Activated CD4-positive, CD25-positive, alpha-beta regulatory T cell treated with anti-CD3 and anti-CD28 coated beads, Interleukin-2, amount 50 U/mL, for 24 hours (primary cell): ENCODE measurements around the gene FBXL3.
"Not testable (repeated sequence)": the region's sequence is repeated elsewhere in the genome, so short reads cannot be mapped to it uniquely, and the experiment has no call there.

Source experiments
- ATAC-seq, 2 donors: fragments of 150-1000 bp; cut with Tn5 transposase; one replicate each; pipeline ENCODE4 v1.10.0; 2021; ENCODE audit warnings: mild to moderate bottlenecking in 1 of 2, moderate library complexity in 1 of 2

The FBXL3 gene

DNA sequence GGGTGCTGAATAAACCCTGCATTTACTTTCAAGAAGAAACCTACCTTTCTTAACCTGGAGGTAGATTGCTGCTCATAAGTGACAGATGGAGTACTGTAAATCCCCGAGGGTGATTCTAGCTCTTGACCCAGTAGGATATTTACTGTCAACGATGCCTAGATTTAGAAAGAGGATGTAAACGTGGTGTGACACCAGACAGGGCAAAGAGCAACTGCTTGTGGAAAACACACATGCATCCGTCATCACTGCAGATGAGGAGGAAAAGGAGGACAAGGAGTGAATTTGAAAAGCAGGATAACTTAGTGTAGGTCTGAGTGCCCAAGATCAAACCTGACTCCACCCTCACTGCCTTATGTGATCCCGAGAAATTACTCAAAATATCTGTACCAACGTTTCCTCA lies 44.9 kb downstream of the FBXL3 start:
- ATAC-seq, result no peak

DNA sequence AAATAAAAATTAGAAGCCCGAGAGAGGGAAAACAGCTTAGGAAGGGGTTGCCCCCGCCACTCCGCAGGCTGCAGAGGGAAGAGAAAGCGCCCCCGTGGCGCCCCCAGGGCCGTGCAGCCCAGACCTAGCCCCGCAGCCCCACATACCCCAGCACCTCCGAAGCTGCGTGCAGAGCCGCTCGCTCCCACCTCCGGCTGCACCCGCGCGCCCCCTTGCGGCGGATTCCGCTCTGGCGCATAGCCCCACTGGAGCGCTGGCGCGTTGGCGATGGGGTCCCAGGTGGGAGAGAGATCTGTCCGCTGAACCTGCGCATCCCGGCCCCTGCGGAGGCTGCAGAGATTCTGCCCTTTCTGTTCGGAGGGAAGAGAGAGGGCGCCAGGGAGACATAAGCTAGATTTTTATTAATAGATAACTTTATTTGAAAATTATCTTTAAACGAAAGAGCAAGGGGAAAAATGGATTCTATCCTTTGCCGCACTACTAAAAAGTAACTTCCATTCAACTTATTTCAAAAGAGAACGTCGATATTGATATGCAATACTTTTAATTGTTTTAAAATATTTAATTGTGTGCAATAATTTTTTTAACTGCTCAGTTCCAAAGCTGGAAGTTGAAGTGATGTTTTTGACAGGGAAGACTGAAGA lies 46.8 kb downstream of the FBXL3 start:
- ATAC-seq, result peak; percentile 99 to 100

DNA sequence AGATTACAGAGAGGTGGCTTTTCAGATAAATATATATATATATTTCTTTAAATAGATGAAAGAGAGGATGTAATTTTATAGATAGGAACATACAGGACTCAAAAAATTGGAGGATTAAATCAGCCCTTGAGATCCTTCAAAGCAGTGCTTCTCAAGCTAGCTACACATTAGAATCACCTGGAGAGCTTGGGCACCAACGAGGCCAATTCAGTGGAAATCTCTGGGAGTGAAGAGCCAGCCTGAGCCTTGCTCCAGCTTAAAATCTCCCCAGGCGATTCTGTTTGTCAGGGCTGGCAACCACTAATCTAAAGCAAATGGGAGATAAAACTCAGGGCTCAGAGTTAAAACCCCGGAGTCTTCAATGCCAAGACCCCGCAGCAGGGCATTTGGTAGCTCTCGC lies 50.0 kb downstream of the FBXL3 start:
- no peak for ATAC-seq

DNA sequence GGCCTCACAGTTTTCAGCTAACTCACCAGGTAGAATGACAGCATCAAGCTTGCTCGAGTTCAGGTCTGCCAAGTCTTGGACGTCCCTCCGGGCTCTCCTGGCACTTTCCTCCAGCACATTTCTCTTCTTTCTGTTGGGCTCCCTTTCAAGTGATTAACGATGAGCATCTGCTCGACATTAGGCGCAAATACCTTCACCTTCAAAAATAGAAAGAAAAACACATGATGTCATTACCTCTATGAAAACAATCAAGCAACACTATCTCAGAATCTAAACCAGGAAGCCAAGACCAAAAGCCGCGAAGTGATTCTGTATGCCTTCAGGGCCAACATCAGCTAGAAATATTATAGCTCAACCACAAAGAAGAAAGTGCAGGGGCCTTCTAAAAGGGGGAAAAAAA lies 50.5 kb downstream of the FBXL3 start:
- no peak for ATAC-seq

DNA sequence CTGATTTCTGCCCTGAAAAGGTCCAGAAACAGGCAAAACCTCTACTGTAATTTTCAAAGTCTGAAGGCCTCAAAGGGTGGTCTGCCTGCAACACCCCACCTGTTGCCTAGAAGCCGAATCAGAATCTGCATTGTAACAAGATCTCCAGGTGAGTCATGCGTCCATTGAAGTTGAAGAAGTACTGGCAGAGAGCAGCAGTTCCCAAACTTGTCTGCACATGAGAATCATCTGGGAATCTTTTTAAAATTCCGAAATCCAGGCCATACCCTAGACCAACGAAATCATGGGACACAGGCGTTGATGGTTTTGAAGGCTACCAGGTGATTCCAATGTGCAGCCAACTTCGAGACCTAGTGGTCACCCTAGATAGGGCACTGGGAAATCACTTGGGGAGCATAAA lies 51.1 kb downstream of the FBXL3 start:
- ATAC-seq, result no peak

DNA sequence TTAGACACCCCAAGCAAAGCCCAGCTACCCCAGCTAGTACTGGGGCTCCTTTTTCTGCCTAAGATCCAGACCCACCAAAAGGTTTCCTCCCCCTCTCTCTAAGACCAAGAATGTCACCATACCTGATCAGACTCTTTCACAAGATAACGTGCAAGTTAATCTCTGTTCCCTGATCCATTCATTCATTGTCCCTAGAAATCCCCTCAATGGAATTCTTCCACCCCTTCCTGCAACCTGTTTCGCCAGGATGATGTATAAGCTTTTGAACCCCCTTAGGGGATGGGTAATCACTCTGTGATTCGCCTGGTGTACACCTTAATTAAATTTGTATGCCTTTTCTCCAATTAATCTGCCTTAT lies 52.4 kb downstream of the FBXL3 start:
- no peak for ATAC-seq

DNA sequence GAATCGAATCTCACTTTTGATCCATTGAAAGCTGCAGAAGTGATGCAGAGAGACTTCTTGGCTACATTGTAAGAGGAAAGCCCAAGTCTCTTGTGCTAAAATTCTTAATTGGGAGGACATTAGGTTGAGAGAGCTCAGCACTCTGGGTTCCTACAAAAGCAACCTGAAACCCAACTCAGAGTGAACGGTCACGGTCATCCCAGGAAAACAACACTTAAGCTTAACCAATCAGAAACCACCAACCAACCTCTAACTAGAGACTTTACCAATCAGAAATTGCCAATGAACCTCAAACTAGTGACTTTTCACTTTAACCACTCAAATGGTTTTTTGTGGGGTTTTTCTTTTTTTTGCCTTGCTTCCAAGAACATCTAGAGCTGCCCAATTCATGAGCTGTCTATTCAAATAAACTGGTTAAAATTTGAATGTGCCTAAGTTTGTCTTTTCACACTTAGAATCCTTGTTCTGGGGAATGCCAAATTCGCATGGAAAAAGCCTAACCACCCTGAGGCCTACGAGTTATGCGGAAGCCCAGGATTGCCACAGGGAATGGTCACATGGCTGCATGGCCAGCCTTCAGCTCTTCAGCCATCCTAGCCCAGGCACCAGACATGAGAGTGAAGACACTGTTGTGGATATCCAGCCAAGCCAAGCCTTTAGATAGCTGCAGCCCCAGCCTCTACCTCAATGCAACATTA lies 52.9 kb downstream of the FBXL3 start:
- no peak for ATAC-seq

DNA sequence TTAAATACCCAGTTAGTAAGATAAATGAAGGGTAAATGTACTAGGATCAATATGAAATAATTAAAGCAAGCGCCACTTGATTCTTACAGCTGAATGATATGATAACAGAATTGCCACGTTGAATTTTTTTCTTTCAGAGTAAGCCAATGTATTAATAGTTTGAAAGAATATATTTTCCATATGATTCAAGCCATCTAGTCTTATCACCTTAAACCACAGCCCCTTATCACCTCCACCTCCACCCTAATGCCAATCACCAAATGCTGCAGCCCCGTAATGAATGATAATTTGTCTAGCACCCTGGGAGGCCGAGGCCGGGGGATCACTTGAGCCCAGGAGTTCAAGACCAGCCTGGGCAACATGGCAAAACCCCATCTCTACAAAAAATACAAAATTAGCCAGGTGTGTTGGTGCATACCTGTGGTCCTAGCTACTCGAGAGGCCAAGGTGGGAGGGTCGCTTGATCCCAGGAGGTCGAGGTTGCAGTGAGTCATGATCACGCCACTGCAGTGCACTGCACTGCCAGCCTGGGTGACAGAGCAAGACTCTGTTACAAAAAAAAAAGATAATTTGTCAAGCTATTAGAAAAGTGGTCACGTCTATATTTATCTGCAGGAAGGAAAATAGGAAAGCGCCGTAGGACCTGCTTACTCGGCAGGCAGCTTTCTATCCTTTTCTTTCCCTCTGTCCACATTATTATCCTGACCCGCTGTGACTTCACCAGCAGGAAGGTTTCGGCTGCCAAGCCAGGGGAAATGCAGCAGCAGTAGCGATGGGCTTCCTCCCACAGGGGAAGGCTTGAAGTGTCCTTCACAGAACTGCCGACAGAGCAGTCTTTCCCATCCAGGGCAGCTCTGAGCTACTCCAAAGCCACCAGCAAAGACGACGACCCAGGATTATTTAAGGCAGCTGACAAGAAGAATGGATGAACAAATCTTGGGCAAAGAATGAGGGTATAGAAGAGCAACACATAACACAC lies 54.8 kb downstream of the FBXL3 start:
- no peak for ATAC-seq

DNA sequence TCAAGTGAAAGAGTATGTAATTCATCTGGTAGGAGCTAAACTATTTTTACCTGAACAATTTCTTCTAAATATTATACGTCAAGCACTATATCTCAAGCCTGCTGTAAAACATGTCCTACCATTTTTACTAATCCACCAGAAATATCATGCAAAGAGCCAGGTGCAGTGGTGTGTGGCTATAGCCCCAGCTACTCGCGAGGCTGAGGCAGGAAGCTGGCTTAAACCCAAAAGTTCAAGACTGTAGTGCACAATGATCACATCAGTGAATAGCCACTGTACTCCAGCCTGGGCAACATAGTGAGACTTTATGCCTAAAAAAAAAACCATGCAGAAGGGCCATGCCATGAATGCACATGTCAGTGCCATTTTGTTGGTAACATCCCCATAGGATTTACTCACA lies 55.7 kb downstream of the FBXL3 start:
- no peak for ATAC-seq

DNA sequence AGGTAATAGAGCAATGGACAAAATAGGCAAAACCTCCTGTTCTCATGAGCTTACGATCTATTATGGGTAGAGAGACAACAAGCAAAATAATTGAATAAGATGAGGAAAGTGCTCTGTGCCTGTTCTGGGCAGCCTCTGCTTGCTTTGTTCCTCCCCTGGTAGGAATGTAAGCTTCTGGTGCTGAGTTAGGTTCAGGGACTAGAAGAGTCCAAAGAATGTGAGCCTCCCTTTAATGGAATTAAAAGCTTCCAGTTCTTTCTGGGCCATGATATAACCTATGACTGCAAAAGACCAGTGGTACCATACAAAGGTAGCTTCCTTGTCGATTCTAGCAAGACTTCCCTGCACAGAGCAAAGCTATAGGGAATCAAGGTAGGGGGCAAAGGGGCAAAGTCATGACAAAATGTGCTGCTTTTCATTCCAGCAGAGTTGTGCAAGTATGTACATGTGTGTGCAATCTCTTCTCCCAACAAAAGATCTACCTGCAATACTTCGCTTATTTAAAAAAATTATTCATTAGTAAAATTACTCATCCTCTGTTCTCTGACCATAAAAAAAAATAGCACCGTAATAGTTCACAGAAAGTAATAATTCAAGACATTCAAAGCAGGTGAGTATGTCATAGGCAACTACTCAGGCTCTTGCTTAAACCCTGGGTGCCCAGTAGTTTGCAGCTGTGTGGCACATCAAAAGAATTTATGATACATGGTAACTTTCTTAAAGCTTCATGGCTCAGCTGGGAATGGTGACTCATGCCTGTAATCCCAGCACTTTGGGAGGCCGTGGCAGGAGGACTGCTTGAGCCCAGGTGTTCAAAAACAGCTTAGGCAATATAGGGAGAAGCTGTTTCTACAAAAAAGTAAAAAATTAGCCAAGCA lies 57.2 kb downstream of the FBXL3 start:
- ATAC-seq, result no peak

DNA sequence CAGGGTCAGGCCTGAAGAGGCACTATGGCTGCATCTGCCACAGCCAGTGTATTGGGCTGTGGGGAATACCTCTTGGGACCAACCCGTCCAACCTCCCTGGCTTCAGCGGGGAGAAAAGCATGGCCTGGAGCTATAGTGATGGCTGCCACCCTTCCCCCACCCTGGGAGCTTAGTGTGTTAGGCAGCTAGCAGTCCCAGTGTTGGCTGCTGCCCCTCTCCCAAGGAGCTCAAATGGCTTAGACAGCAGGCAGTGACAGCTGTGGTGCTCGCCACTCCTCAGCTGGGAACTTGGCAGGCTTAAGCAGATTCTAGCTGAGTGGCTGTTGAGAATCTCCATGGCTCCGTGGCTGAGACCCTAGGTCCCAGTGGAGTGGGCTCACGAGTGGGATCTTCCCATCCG lies 58.9 kb downstream of the FBXL3 start:
- ATAC-seq, result no peak

DNA sequence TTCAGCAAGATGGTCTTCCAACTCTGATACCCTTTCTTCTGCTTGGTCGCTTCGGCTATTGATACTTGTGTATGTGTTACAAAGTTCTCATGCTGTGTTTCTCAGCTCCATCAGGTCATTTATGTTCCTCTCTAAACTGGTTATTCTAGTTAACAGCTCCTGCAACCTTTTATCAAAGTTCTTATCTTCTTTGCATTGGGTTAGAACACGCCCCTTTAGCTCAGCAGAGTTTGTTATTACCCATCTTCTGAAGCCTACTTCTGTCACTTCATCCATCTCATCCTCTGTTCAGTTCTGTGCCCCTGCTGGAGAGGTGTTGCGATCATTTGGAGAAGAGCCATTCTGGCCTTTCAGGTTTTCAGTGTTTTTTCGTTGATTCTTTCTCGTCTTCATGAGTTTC lies 59.9 kb downstream of the FBXL3 start:
- no peak for ATAC-seq

DNA sequence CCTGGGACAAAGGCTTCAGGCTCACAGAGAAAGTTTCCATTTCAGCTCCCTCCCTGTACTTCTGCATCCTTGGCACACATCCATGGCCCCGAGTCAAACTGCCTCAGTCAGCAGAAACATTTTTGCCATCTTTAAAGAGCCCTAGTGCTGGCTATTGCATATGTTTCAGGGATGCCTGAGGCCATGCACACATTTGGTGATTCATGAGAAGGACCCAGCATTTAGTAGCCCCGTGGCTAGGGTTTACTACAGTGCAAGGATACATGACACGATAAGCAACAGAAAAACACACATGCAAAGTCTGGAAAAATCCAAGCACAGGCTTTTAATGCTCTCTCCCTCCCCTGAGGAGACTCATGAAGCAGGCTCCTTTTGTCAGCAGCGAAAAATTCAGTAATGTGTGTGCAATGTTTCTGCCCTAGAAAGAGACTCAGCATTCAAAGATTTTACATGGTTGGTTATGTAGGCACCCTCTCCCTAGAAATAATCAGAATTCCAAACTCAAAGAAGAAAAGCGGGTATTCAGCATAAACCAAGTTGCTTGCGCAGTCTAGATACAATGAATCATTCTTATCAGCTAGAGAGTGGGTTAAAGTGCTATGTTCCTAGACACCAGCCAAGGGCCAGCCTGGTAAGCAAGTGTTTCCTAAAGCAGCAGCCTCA lies 61.1 kb downstream of the FBXL3 start:
- no peak for ATAC-seq

DNA sequence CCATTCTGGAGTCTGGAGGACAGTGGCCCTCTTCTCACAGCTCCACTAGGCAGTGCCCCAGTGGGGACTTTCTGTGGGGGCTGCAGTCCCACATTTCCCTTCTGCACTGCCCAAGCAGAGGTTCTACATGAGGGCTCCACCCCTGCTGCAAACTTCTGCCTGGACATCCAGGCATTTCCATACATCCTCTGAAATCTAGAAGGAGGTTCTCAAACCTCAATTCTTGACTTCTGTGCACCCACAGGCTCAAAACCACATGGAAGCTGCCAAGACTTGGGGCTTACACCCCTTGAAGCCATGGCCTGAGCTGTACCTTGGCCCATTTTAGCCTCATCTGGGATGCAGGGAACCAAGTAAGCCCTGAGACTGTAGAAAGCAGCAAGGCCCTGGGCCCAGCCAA lies 67.2 kb downstream of the FBXL3 start:
- ATAC-seq, result not testable (repeated sequence)

DNA sequence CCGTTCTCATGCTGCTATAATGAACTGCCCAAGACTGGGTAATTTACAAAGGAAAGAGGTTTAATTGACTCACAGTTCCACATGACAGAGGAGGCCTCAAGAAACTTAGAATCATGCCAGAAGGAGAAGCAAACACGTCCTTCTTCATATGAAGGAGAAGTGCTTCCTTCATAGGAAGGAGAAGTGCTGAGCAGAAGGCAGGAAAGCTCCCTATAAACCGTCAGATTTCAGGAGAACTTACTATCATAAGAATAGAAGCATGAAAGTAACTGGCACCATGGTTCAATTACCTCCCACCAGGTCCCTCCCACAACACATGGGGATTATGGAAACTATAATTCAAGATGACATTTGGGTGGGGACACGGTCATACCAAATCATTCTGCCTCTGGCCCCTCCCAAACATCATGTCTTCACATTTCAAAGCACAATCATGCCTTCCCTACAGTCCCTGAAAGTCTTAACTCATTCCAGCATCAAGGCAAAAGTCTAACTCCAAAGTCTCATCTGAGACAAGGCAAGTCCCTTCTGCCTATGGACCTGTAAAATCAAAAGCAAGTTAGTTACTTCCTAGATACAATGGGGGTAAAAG lies 68.0 kb downstream of the FBXL3 start:
- no peak for ATAC-seq

DNA sequence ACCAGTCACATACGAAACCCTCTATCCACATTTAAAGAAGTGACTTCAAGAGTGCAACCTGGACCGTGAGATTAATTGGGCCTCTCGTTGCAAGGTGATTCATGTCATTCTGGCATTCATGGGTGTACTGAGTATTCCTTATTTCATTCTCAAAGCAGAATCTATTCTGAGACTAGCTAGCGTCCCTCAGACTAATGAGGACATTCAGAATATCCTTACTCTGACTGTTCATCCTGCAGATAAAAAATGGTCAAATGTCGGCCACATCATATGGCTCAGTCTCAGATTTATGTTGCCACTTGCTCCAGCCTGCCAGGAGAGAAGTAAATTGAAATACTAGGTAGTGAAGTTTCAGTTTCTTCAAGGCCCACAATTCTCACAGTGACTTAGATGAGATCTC lies 71.3 kb downstream of the FBXL3 start:
- no peak for ATAC-seq
